ENCODE measurements around the gene TTC39C.

GRCh38 chr18:24089076-24089475 is 74.5 kb downstream of the TTC39C start:
- no peak for TF ChIP-seq EZH2phosphoT487 (IDR thresholded peaks at IDR 0.05; ENCODE audit: low read depth, severe bottlenecking, unreplicated experiment)
- TF ChIP-seq, protein P1, sequence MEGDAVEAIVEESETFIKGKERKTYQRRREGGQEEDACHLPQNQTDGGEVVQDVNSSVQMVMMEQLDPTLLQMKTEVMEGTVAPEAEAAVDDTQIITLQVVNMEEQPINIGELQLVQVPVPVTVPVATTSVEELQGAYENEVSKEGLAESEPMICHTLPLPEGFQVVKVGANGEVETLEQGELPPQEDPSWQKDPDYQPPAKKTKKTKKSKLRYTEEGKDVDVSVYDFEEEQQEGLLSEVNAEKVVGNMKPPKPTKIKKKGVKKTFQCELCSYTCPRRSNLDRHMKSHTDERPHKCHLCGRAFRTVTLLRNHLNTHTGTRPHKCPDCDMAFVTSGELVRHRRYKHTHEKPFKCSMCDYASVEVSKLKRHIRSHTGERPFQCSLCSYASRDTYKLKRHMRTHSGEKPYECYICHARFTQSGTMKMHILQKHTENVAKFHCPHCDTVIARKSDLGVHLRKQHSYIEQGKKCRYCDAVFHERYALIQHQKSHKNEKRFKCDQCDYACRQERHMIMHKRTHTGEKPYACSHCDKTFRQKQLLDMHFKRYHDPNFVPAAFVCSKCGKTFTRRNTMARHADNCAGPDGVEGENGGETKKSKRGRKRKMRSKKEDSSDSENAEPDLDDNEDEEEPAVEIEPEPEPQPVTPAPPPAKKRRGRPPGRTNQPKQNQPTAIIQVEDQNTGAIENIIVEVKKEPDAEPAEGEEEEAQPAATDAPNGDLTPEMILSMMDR (IDR thresholded peaks at IDR 0.05; ENCODE audit: poor library complexity), result no peak
